Activated B cell treated with CpG ODN at 0.5 μM for 24 hours (primary cell): ENCODE results near the gene LEPR. TPM values are rescaled to one million over a fixed set of nuclear protein-coding genes. Genes with fewer than 3 reads are reported as not detected.
"Not testable (repeated sequence)": the region's sequence is repeated elsewhere in the genome, so short reads cannot be mapped to it uniquely, and the experiment has no call there.

Experiments
- ATAC-seq: fragments of 200-7000 bp; cut with Tn5 transposase; one replicate; pipeline ENCODE4 v1.10.0; 2021; ENCODE audit warnings: low read depth, mild to moderate bottlenecking, moderate library complexity
- CTCF ChIA-PET: fragments of 350-600 bp; sonication (Branson Sonifier 250); formaldehyde crosslinking; loops from one replicate; lab custom pipeline; 2021; ENCODE audit warnings: antibody characterized with exemption; lab: Charles Lee
- POLR2A ChIA-PET: fragments of 350-600 bp; sonication (Branson Sonifier 250); formaldehyde crosslinking; loops from one replicate; lab custom pipeline; 2021; ENCODE audit warnings: antibody characterized with exemption; lab: Charles Lee
- DNase-seq: peaks from one replicate; pipeline ENCODE4 v3.0.0; 2022
- H3K27ac Mint-ChIP-seq: one replicate; pipeline ENCODE4 v1.8.0; 2020; ENCODE audit warnings: mixed read lengths
- H3K27me3 Mint-ChIP-seq: one replicate; pipeline ENCODE4 v1.8.0; 2021; ENCODE audit warnings: mixed read lengths
- H3K36me3 Mint-ChIP-seq: one replicate; pipeline ENCODE4 v1.8.0; 2021; ENCODE audit warnings: low read depth, mixed read lengths
- H3K4me1 Mint-ChIP-seq: one replicate; pipeline ENCODE4 v1.8.0; 2021; ENCODE audit warnings: mixed read lengths
- H3K4me3 Mint-ChIP-seq: one replicate; pipeline ENCODE4 v1.8.0; 2020; ENCODE audit warnings: mild to moderate bottlenecking, mixed read lengths
- H3K9me3 Mint-ChIP-seq: one replicate; pipeline ENCODE4 v1.8.0; 2020; ENCODE audit warnings: mixed read lengths
- intact Hi-C: fragments of 100-400 bp; cut with micrococcal nuclease; formaldehyde crosslinking; loops from one replicate; pipeline ENCODE4 v1.15.1; 2024
- total RNA-seq: library from RNA; stranded (reverse); gene quantifications from 2 replicates; pipeline ENCODE4 v1.2.3, GENCODE V29; 2022
- TF ChIP-seq, protein P1 (sequence below): fragments of 200-600 bp; IDR thresholded peaks from one replicate; pipeline ENCODE4 v1.8.0; 2022; ENCODE audit warnings: antibody characterized with exemption, mild to moderate bottlenecking

LEPR gene
- total RNA-seq, 1 donor from 2014 or later: 1.00 TPM

DNA sequence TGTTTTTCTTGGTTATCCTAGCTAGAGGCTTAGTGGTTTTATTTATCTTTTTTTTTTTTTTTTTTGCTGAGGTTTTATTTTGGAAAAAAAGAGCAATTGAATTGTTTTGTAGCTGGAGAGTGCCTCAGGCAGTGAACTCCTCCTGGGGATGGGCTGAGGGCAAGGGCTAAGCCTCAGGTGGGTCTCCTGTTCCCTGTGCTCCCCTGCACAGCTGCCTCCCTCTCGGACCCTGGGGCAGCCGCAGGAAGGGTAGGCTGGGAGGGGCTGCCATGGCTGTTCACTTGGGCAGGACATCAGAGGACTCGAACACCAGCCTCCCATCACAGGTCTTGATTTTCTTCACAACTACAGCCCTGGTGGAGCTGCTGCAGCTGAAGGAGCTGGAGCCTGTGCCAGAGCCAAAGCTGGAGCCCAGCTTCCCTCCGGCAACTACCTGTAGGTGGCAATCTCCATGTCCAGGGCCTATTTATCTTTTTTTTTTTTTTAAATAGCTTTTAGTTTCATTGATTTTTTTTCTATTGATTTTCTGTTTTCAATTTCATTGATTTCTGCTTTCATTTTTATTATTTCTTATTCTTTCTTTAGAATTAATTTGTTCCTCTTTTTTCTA is 28.9 kb downstream of the LEPR start:
- no peak for ATAC-seq
- Mint-ChIP-seq H3K36me3 (no peaks in the 10 kb centered on the region), H3K27me3 (no peaks in the 10 kb centered on the region), H3K4me3 (no peak overlapping the region), H3K9me3 (no peaks in the 10 kb centered on the region), H3K27ac (no peak overlapping the region), H3K4me1 (no peaks in the 10 kb centered on the region)
- TF ChIP-seq, protein P1, sequence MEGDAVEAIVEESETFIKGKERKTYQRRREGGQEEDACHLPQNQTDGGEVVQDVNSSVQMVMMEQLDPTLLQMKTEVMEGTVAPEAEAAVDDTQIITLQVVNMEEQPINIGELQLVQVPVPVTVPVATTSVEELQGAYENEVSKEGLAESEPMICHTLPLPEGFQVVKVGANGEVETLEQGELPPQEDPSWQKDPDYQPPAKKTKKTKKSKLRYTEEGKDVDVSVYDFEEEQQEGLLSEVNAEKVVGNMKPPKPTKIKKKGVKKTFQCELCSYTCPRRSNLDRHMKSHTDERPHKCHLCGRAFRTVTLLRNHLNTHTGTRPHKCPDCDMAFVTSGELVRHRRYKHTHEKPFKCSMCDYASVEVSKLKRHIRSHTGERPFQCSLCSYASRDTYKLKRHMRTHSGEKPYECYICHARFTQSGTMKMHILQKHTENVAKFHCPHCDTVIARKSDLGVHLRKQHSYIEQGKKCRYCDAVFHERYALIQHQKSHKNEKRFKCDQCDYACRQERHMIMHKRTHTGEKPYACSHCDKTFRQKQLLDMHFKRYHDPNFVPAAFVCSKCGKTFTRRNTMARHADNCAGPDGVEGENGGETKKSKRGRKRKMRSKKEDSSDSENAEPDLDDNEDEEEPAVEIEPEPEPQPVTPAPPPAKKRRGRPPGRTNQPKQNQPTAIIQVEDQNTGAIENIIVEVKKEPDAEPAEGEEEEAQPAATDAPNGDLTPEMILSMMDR: no peak
- ChIA-PET CTCF (no interaction called here), POLR2A (no interaction called here)
- intact Hi-C loops: no loop called here
- DNase-seq: no peak

DNA sequence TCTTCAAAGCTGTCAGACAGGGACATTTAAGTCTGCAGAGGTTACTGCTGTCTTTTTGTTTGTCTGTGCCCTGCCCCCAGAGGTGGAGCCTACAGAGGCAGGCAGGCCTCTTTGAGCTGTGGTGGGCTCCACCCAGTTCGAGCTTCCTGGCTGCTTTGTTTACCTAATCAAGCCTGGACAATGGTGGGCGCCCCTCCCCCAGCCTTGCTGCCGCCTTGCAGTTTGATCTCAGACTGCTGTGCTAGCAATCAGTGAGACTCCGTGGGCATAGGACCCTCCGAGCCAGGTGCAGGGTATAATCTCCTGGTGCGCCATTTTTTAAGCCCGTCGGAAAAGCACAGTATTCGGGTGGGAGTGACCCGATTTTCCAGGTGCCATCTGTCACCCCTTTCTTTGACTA is 35.2 kb downstream of the LEPR start:
- H3K9me3 Mint-ChIP-seq, ATAC-seq: not testable (repeated sequence)

GRCh38 chr1:65456481-65456880 is 36.0 kb downstream of the LEPR start:
- H3K36me3 Mint-ChIP-seq: no peaks in the 10 kb centered on the region
- TF ChIP-seq, protein P1: no peak
- H3K27me3 Mint-ChIP-seq: peaks cover 4% of the 10 kb centered on the region
- no peak for DNase-seq
- CTCF ChIA-PET: no interaction called here
- peaks cover 4% of the 10 kb centered on the region for H3K9me3 Mint-ChIP-seq
- H3K27ac Mint-ChIP-seq: no peak overlapping the region
- intact Hi-C loops: no loop called here
- ATAC-seq: no peak
- POLR2A ChIA-PET: no interaction called here
- no peaks in the 10 kb centered on the region for H3K4me1 Mint-ChIP-seq
- no peak overlapping the region for H3K4me3 Mint-ChIP-seq

More for the DNA sequence above, 35.2 kb downstream of the LEPR start:
- H3K4me3 Mint-ChIP-seq, CTCF ChIA-PET, H3K36me3 Mint-ChIP-seq, intact Hi-C loops, H3K27me3 Mint-ChIP-seq, H3K4me1 Mint-ChIP-seq, DNase-seq, POLR2A ChIA-PET, H3K27ac Mint-ChIP-seq: not testable (repeated sequence)

DNA sequence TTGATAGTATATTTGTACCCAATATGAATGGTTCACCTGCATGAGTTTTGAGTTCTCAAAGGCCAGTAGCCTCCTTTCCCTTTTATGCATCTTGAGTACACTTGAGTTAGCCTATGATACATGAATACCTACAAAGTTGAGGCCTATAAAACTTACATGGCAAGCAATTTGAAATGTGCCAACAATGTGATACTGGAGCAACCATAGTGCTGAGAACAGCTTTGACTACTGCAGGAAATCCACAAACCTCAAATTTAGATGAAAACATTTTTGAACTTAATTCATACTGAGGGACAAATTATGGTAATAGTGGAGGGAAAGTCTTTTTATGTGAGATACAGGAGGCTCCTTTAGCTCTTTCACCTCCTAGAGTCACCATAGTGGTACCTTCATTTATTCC is 37.4 kb downstream of the LEPR start:
- peaks cover 4% of the 10 kb centered on the region for H3K9me3 Mint-ChIP-seq
- ATAC-seq (no peak), DNase-seq (no peak)
- CTCF ChIA-PET: no interaction called here
- no peak overlapping the region for H3K27ac Mint-ChIP-seq
- intact Hi-C loops: no loop called here
- peaks cover 4% of the 10 kb centered on the region for H3K27me3 Mint-ChIP-seq
- H3K36me3 Mint-ChIP-seq: no peaks in the 10 kb centered on the region
- no peak overlapping the region for H3K4me3 Mint-ChIP-seq
- no peaks in the 10 kb centered on the region for H3K4me1 Mint-ChIP-seq
- TF ChIP-seq, protein P1: no peak
- POLR2A ChIA-PET: no interaction called here

- POLR2A ChIA-PET: no interaction called here
- H3K9me3 Mint-ChIP-seq: peaks cover 9% of the 10 kb centered on the region
- DNase-seq: no peak
- no peak for ATAC-seq
- intact Hi-C loops: no loop called here
- no peak overlapping the region for H3K27ac Mint-ChIP-seq
- peaks cover 4% of the 10 kb centered on the region for H3K27me3 Mint-ChIP-seq
- CTCF ChIA-PET: interaction anchor here (1.1 to 1.2 kb wide), 3 partner anchors 28 to 250 kb away, joined by 4 to 5 read pairs (median 4); no protein-coding TSS in a partner anchor
- H3K4me3 Mint-ChIP-seq: no peak overlapping the region
- no peaks in the 10 kb centered on the region for H3K36me3 Mint-ChIP-seq
- TF ChIP-seq, protein P1: no peak
- H3K4me1 Mint-ChIP-seq: no peaks in the 10 kb centered on the region
These were observed 38.4 kb downstream of the LEPR start for GRCh38 chr1:65458730-65459396.
